ENCODE results near the gene ZNF30. TPM values are rescaled to one million over a fixed set of nuclear protein-coding genes. Genes with fewer than 3 reads are reported as not detected.
A peak's percentile ranks its signal among the peaks of the same experiment; 100 is the strongest.

The ZNF30 gene
- total RNA-seq, 4 donors from 2014 or later, result 2.4 to 5.6 (median 3.1) TPM

GRCh38 chr19:34982275-34982674 lies 55.6 kb downstream of the ZNF30 start:
- 68 to 87% methylated on average over 5 of the region's 5 CpGs for WGBS, 2 donors
- Histone ChIP-seq H3K9me3 (no peaks in the 10 kb centered on the region), H3K27ac (no peak overlapping the region), H3K36me3 (no peaks in the 10 kb centered on the region), H3K4me3 (replicated peaks in 1 of 3) (no peak overlapping the region), H3K4me1 (peaks cover 0 to 8% of the 10 kb centered on the region in 2 donors), H3K27me3 (no peaks in the 10 kb centered on the region)
- intact Hi-C loops (cut with DNase I), result no loop called here
- TF ChIP-seq CTCF (IDR thresholded peaks at IDR 0.05) (no peak), POLR2A (IDR thresholded peaks at IDR 0.05) (no peak)
- DNase-seq, result no peak

- H3K27me3 ChIP-seq, result no peaks in the 10 kb centered on the region
- intact Hi-C loops (cut with DNase I), result no loop called here
- TF ChIP-seq POLR2A (IDR thresholded peaks at IDR 0.05) (no peak), CTCF (IDR thresholded peaks at IDR 0.05) (no peak)
- H3K4me3 ChIP-seq (replicated peaks in 1 of 3), result no peak overlapping the region
- WGBS, 2 donors, result 91% methylated on average over 4 of the region's 4 CpGs
- no peak for DNase-seq
- peaks cover 0 to 8% of the 10 kb centered on the region in 2 donors for H3K4me1 ChIP-seq
- no peaks in the 10 kb centered on the region for H3K36me3 ChIP-seq
- no peaks in the 10 kb centered on the region for H3K9me3 ChIP-seq
- no peak overlapping the region for H3K27ac ChIP-seq
These were observed 57.1 kb downstream of the ZNF30 start for GRCh38 chr19:34983786-34984185.

- H3K27ac ChIP-seq, result no peak overlapping the region
- no peaks in the 10 kb centered on the region for H3K36me3 ChIP-seq
- H3K4me3 ChIP-seq (replicated peaks in 1 of 3), result no peak overlapping the region
- intact Hi-C loops (cut with DNase I), result no loop called here
- DNase-seq, result no peak
- TF ChIP-seq POLR2A (IDR thresholded peaks at IDR 0.05), result no peak
- no peak for TF ChIP-seq CTCF (IDR thresholded peaks at IDR 0.05)
- H3K4me1 ChIP-seq, result peaks cover 0 to 8% of the 10 kb centered on the region in 2 donors
- no peaks in the 10 kb centered on the region for H3K27me3 ChIP-seq
- no peaks in the 10 kb centered on the region for H3K9me3 ChIP-seq
- WGBS, 2 donors, result 95% methylated on average over 3 of the region's 3 CpGs
These were observed 57.6 kb downstream of the ZNF30 start for GRCh38 chr19:34984287-34984686.

- no peak overlapping the region for H3K27ac ChIP-seq
These were observed 58.7 kb downstream of the ZNF30 start for GRCh38 chr19:34985249-34986022.

More at GRCh38 chr19:34985249-34986022, 58.7 kb downstream of the ZNF30 start:
- no peaks in the 10 kb centered on the region for H3K36me3 ChIP-seq
- H3K9me3 ChIP-seq, result no peaks in the 10 kb centered on the region
- intact Hi-C loops (cut with DNase I), result no loop called here
- peak; percentile 38 to 39 for DNase-seq
- peaks cover 0 to 8% of the 10 kb centered on the region in 2 donors for H3K4me1 ChIP-seq
- WGBS, 2 donors, result 20 to 26% methylated on average over 7 of the region's 7 CpGs
- H3K4me3 ChIP-seq (replicated peaks in 1 of 3), result no peak overlapping the region
- TF ChIP-seq CTCF (IDR thresholded peaks at IDR 0.05), result no peak
- no peak for TF ChIP-seq POLR2A (IDR thresholded peaks at IDR 0.05)
- no peaks in the 10 kb centered on the region for H3K27me3 ChIP-seq
